Nephron (organoid): ENCODE measurements around the gene EPHA3.
A peak's percentile ranks its signal among the peaks of the same experiment; 100 is the strongest.

Source experiments
- H3K27ac Mint-ChIP-seq, 3 experiments: 2 replicates each; pipeline ENCODE4 v1.8.0; 2020; ENCODE audit warnings: mixed read lengths in 3 of 3, mild to moderate bottlenecking in 2 of 3, moderate library complexity in 1 of 3
- H3K27me3 Mint-ChIP-seq: 2 replicates; pipeline ENCODE4 v1.8.0; 2021; ENCODE audit warnings: low read depth, mild to moderate bottlenecking, moderate library complexity, mixed read lengths
- H3K36me3 Mint-ChIP-seq: 2 replicates; pipeline ENCODE4 v1.8.0; 2020; ENCODE audit warnings: low read depth, mixed read lengths
- H3K4me1 Mint-ChIP-seq: 2 replicates; pipeline ENCODE4 v1.8.0; 2020; ENCODE audit warnings: mixed read lengths
- H3K4me3 Mint-ChIP-seq, 3 experiments: 2 replicates each; pipeline ENCODE4 v1.8.0; 2020; ENCODE audit warnings: mild to moderate bottlenecking in 3 of 3, mixed read lengths in 3 of 3, moderate library complexity in 2 of 3
- H3K9me3 Mint-ChIP-seq: 2 replicates; pipeline ENCODE4 v1.8.0; 2020; ENCODE audit warnings: mixed read lengths
- CTCF ChIP-seq, 3 experiments: fragments of 200-600 bp; sonication (generic); IDR thresholded peaks; one replicate each; pipeline ENCODE4 v1.5.0; 2021; ENCODE audit warnings: antibody characterized with exemption in 3 of 3; ENCODE audit not compliant: unreplicated experiment in 3 of 3

The EPHA3 gene

GRCh38 chr3:89114841-89115223, 7.4 kb downstream of the EPHA3 start:
- peak overlapping the region in 1 of 3 experiments; percentile 59 for H3K27ac Mint-ChIP-seq
- H3K4me3 Mint-ChIP-seq = peak overlapping the region; percentile 92 to 97 (median 93)
- no peaks in the 10 kb centered on the region for H3K9me3 Mint-ChIP-seq
- H3K27me3 Mint-ChIP-seq = peaks cover 20% of the 10 kb centered on the region
- H3K36me3 Mint-ChIP-seq = no peaks in the 10 kb centered on the region
- peak in 1 of 3 experiments; percentile 19 for TF ChIP-seq CTCF (IDR thresholded peaks at IDR 0.05; ENCODE audit: unreplicated experiment in 3 of 3)
- peaks cover 23% of the 10 kb centered on the region for H3K4me1 Mint-ChIP-seq

GRCh38 chr3:89116476-89116875, 9.1 kb downstream of the EPHA3 start:
- H3K9me3 Mint-ChIP-seq = no peaks in the 10 kb centered on the region
- no peak for TF ChIP-seq CTCF (IDR thresholded peaks at IDR 0.05; ENCODE audit: unreplicated experiment in 3 of 3)
- no peak overlapping the region for H3K27ac Mint-ChIP-seq
- peaks cover 20% of the 10 kb centered on the region for H3K27me3 Mint-ChIP-seq
- H3K36me3 Mint-ChIP-seq = no peaks in the 10 kb centered on the region
- H3K4me1 Mint-ChIP-seq = peaks cover 30% of the 10 kb centered on the region
- no peak overlapping the region for H3K4me3 Mint-ChIP-seq

GRCh38 chr3:89138048-89138447, 30.6 kb downstream of the EPHA3 start:
- Mint-ChIP-seq H3K27ac (no peak overlapping the region), H3K27me3 (no peaks in the 10 kb centered on the region), H3K9me3 (peaks cover 2% of the 10 kb centered on the region), H3K36me3 (peaks cover 14% of the 10 kb centered on the region), H3K4me3 (no peak overlapping the region), H3K4me1 (no peaks in the 10 kb centered on the region)
- no peak for TF ChIP-seq CTCF (IDR thresholded peaks at IDR 0.05; ENCODE audit: unreplicated experiment in 3 of 3)

GRCh38 chr3:89139870-89140269, 32.4 kb downstream of the EPHA3 start:
- H3K9me3 Mint-ChIP-seq = no peaks in the 10 kb centered on the region
- H3K27me3 Mint-ChIP-seq = no peaks in the 10 kb centered on the region
- H3K36me3 Mint-ChIP-seq = peaks cover 3% of the 10 kb centered on the region
- H3K27ac Mint-ChIP-seq = no peak overlapping the region
- H3K4me1 Mint-ChIP-seq = peaks cover 5% of the 10 kb centered on the region
- no peak overlapping the region for H3K4me3 Mint-ChIP-seq
- TF ChIP-seq CTCF (IDR thresholded peaks at IDR 0.05; ENCODE audit: unreplicated experiment in 3 of 3) = no peak

GRCh38 chr3:89144080-89144479, 36.7 kb downstream of the EPHA3 start:
- Mint-ChIP-seq H3K4me1 (peaks cover 5% of the 10 kb centered on the region), H3K27ac (no peak overlapping the region), H3K4me3 (no peak overlapping the region), H3K36me3 (no peaks in the 10 kb centered on the region), H3K9me3 (no peaks in the 10 kb centered on the region), H3K27me3 (no peaks in the 10 kb centered on the region)
- no peak for TF ChIP-seq CTCF (IDR thresholded peaks at IDR 0.05; ENCODE audit: unreplicated experiment in 3 of 3)

- Mint-ChIP-seq H3K9me3 (no peaks in the 10 kb centered on the region), H3K36me3 (no peaks in the 10 kb centered on the region), H3K4me3 (no peak overlapping the region), H3K27ac (no peak overlapping the region), H3K27me3 (no peaks in the 10 kb centered on the region), H3K4me1 (peaks cover 5% of the 10 kb centered on the region)
- no peak for TF ChIP-seq CTCF (IDR thresholded peaks at IDR 0.05; ENCODE audit: unreplicated experiment in 3 of 3)
Measured at GRCh38 chr3:89145995-89146394, 38.6 kb downstream of the EPHA3 start.
